CD4-positive, alpha-beta T cell treated with Interleukin-1 beta for 1 hour (primary cell): ENCODE measurements around the gene NT5DC4.

Source experiments
- DNase-seq, 2 donors: peaks; one replicate each; pipeline ENCODE4 v3.0.0-alpha.2; 2020 to 2022

NT5DC4 gene

GRCh38 chr2:112787729-112788393, 67.0 kb downstream of the NT5DC4 start:
- DNase-seq = no peak

GRCh38 chr2:112788653-112789052, 67.8 kb downstream of the NT5DC4 start:
- DNase-seq = no peak
